IPS-18c (cell line): ENCODE measurements around the gene CCN5.
"Not testable (repeated sequence)": the region's sequence is repeated elsewhere in the genome, so short reads cannot be mapped to it uniquely, and the experiment has no call there.

Experiments
- H3K4me3 ChIP-seq: 2 replicates; pipeline ENCODE4 v1.7.0; 2013; ENCODE audit warnings: low read depth, mild to moderate bottlenecking, low read length, moderate library complexity; ENCODE audit not compliant: insufficient read depth
- H3K9me3 ChIP-seq: one replicate; pipeline ENCODE4 v1.6.1; 2013; ENCODE audit warnings: mild to moderate bottlenecking, low read length, moderate library complexity; ENCODE audit not compliant: control insufficient read depth, insufficient read depth

CCN5 gene

GRCh38 chr20:44691424-44692423, 23.4 kb upstream of the CCN5 start:
- Histone ChIP-seq H3K9me3 (peaks cover 4% of the 10 kb centered on the region), H3K4me3 (no peak overlapping the region)

GRCh38 chr20:44692932-44693480, 22.2 kb upstream of the CCN5 start:
- H3K4me3 ChIP-seq: no peak overlapping the region
- H3K9me3 ChIP-seq: peaks cover 4% of the 10 kb centered on the region

- Histone ChIP-seq H3K4me3 (no peak overlapping the region), H3K9me3 (peaks cover 4% of the 10 kb centered on the region)
Measured at GRCh38 chr20:44693627-44694026, 21.5 kb upstream of the CCN5 start.

- peaks cover 4% of the 10 kb centered on the region for H3K9me3 ChIP-seq
Measured at GRCh38 chr20:44694159-44694558, 21.0 kb upstream of the CCN5 start.

GRCh38 chr20:44695295-44695673, 19.9 kb upstream of the CCN5 start:
- H3K9me3 ChIP-seq: peaks cover 4% of the 10 kb centered on the region
- H3K4me3 ChIP-seq: no peak overlapping the region

More at GRCh38 chr20:44694159-44694558, 21.0 kb upstream of the CCN5 start:
- no peak overlapping the region for H3K4me3 ChIP-seq

- Histone ChIP-seq H3K4me3 (no peak overlapping the region), H3K9me3 (peaks cover 4% of the 10 kb centered on the region)
Measured at GRCh38 chr20:44695674-44696300, 19.4 kb upstream of the CCN5 start.

- Histone ChIP-seq H3K4me3 (no peak overlapping the region), H3K9me3 (peaks cover 4% of the 10 kb centered on the region)
Measured at GRCh38 chr20:44696315-44696714, 18.9 kb upstream of the CCN5 start.

- H3K4me3 ChIP-seq, H3K9me3 ChIP-seq: not testable (repeated sequence)
Measured at GRCh38 chr20:44697041-44697440, 18.1 kb upstream of the CCN5 start.

- Histone ChIP-seq H3K4me3 (no peak overlapping the region), H3K9me3 (no peaks in the 10 kb centered on the region)
Measured at GRCh38 chr20:44698351-44698750, 16.8 kb upstream of the CCN5 start.

- H3K4me3 ChIP-seq: no peak overlapping the region
- no peaks in the 10 kb centered on the region for H3K9me3 ChIP-seq
Measured at GRCh38 chr20:44700306-44700705, 14.9 kb upstream of the CCN5 start.

GRCh38 chr20:44701118-44701857, 13.9 kb upstream of the CCN5 start:
- Histone ChIP-seq H3K4me3 (no peak overlapping the region; the same call in 1 of the 2 replicates), H3K9me3 (no peaks in the 10 kb centered on the region)

- no peaks in the 10 kb centered on the region for H3K9me3 ChIP-seq
- no peak overlapping the region for H3K4me3 ChIP-seq
Measured at GRCh38 chr20:44701858-44702256, 13.3 kb upstream of the CCN5 start.

GRCh38 chr20:44702776-44703175, 12.4 kb upstream of the CCN5 start:
- H3K9me3 ChIP-seq: no peaks in the 10 kb centered on the region

GRCh38 chr20:44703183-44703925, 11.8 kb upstream of the CCN5 start:
- Histone ChIP-seq H3K9me3 (no peaks in the 10 kb centered on the region), H3K4me3 (no peak overlapping the region)

More at GRCh38 chr20:44702776-44703175, 12.4 kb upstream of the CCN5 start:
- no peak overlapping the region for H3K4me3 ChIP-seq

- no peaks in the 10 kb centered on the region for H3K9me3 ChIP-seq
- no peak overlapping the region for H3K4me3 ChIP-seq
Measured at GRCh38 chr20:44703956-44704488, 11.1 kb upstream of the CCN5 start.

GRCh38 chr20:44704551-44704971, 10.6 kb upstream of the CCN5 start:
- Histone ChIP-seq H3K9me3 (no peaks in the 10 kb centered on the region), H3K4me3 (no peak overlapping the region)
